ENCODE results near the gene RAMP2.

RAMP2 gene

DNA sequence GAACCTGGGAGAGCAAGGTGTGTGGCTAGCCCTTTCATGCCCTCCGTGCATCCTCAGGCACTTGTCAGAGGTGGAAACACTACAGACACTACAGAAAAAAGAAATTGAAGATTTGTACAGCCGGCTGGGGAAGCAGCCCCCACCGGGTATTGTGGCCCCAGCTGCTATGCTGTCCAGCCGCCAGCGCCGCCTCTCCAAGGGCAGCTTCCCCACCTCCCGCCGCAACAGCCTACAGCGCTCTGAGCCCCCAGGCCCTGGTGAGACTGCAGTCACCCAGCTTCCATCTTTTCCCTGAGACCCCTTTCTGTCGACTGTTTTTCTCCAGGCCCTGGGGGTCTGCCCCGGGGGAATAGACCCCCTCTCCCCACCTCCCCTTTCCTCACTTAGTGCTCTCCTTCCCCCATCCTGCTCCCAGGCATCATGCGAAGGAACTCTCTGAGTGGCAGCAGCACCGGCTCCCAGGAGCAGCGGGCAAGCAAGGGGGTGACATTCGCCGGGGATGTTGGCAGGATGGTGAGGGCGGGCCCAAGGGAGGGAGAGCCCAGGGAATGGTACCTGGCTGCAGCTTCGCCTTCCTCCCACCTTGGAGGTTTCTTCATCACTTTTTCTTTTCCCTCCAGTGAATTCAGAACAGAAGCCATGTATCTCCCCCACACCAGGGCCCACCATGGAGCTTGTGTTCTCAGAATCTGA, 35.2 kb downstream of the RAMP2 start:
- no peak for DNase-seq

DNA sequence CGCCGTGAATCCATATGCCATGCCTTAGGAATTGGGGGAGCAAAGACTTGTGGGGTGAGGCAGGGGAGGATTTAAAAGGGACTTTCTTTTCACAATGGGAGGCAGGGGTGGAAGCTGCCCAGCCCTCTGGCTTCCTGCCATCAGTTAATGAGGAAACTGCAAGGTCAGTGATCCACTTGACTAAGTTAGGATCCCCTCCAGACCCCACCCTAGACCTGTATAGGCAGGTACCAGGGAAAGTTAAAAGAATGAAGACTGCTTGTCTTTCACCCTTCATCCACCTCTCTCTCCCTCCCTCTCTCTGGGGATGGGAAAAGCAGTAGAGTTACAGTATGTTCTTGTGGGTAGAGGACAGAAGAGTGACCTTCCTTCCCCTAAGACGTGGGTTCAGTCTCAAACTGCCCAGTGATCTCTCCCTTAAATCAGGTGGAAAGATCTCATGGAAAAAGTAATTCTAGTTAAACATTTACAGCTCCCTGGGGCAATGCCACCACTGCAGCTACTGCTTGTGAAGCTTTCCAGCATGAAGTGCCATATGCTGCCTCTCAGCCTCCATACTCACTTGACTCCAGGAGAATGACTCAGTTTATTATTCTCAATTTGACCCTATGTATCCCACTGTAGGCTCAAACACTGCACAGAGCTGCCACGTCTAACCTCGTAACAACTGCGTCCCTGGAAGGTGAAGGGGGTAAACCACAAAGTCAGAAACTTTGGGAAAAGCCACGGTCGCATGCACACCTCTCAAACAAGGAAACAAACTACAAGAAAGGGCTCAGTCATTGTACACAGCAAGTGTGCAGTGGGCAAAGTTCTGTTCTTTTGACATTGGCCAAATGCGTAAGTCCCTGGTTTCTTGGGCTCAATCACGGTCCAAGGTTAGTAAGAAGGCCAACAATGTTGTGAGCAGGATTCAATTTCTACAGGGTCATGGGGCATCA, 36.3 kb downstream of the RAMP2 start:
- no peak for DNase-seq

DNA sequence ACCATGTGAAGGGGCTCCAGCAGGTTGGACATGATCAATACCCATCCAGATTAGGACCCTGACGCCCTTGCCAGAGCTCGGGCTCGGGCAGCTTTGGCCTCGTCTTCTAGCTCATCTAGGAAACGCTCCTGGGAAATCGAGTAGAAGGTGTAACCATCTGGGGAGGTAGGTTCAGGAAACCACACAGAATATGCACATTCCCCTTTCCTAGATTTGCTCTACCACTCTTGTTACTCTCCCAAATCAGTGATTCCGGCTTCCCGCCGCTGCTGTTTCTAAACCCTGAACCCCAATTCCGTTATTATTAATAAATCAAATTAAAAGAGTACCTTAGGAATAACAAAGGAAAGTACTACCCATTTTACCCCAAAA, 37.0 kb downstream of the RAMP2 start:
- no peak for DNase-seq

DNA sequence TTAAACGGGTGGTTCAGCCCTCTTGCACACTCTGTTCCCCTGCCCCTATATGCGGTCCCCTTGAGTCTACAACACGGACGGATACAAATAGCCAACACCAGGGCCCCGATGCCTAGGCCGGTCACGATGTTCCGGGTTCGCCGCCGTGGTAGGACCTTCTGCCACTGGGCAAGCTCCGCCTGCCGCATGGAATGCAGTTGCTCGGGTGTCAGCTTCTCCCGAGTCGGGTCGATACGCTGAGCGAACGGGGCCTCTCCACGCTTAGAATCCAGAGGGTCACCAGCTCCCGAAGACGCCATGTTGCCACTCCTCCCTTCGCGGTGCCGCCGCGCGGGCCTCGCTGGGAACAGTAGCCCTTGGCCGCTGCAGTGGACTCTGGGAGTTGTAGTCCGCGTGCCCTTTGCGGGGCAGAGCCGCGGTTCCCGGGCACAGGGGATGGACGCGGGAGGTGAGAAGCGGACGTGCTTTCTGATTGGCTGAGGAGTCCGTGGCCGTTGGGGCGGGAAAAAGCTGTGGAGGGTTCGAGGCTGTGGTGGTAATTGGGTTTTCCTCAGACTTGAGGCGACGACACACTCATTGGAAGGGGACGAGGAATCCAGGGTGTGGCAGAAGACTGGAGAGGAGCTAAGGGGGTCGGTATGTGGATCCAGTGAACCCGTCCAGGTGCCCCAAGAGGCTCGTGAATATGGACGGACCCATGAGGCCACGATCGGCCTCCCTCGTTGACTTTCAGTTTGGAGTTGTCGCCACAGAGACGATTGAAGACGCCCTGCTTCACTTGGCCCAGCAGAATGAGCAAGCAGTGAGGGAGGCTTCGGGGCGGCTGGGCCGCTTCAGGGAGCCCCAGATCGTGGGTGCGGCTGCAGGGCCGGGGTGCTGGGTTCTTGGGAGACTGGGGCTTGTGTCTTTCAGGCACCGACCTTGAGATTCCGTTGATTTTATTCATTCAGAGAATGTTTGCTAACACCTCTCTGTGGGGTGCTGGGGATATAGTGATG, 37.7 kb downstream of the RAMP2 start, which contains the start of the genes CNTD1 and COA3:
Gene CNTD1, plus strand, starts transcription at position 479 of the 998 bp plus-strand sequence. Its CDS starts 207 bp downstream, at position 686.
Gene COA3, minus strand, starts transcription at position 322 of the 998 bp plus-strand sequence. Its CDS starts 23 bp downstream, at position 299.
- peak; percentile 80 for DNase-seq

DNA sequence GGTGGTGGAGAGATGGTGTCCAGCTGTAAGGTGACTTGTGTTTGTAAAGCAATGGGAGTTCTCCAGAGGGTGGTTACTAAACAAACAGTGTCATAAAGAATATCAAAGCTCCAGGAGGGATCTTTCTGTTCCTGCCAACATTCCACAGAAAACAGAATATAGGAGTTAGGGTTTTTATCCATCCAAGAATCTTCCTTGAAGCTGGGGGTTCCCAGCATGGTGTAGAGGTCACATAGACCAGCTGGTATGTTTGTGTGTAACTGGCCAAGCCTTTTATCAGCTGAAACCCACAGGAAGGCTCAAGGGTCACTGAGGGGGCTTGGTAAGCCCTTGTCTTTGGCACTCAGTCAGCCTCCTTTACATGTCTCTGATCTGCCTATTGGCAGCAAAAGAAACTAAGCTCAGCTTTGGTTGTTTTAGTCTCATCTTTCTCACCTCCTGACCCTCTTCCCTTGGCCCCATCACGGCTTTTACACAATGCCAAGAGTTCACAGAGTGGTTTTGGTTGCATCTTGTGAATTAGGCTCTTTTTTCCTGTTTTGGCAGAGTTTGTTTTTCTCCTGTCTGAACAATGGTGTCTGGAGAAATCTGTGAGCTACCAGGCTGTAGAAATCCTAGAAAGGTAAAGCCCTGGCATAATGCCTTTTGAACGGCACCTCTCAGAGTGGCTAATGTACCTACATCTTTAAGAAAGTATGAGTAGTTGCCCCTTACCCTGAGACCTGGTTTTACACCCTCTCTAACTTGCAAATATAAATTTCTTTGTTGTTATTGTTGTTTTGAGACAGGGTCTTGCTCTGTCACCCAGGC, 42.3 kb downstream of the RAMP2 start:
- no peak for DNase-seq

DNA sequence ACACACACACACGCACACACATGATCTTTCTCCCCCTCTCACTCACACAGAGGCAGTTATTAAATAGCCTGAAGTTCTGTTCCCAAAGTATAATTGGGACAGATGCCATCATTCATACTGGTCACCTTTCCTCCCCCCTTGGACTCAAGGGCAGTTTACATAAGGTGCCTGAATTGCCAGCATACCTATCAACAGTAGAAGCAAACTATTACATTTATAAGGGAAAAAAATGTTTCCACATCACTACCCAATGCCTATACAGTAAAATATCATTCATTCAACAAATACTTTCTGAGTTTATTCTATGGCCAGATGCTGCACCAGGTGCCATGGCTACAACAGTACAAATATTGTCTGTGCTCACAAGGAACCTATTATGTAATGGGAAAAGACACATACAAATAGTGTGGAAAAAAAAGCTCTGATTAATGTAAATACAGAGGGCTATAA, 43.9 kb downstream of the RAMP2 start:
- DNase-seq = no peak

DNA sequence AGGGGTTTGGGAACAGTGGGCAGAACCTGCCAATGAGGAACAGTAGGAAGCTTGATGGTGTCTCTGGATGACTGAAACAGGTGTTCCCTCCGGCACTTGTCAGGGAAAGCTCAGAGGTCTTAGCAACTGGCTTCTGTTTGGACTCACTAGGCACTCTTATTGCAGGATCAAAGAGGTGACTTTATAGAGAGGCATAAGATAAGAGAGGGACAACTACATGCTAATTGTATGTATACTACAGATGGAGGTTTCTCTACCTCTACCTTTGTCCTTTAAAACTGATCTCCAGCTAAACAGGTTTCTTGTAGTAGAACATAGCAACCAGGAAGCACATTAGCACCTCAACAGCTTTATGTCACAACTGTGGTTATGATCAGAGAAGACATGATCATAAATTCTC, 45.2 kb downstream of the RAMP2 start:
- DNase-seq = no peak

DNA sequence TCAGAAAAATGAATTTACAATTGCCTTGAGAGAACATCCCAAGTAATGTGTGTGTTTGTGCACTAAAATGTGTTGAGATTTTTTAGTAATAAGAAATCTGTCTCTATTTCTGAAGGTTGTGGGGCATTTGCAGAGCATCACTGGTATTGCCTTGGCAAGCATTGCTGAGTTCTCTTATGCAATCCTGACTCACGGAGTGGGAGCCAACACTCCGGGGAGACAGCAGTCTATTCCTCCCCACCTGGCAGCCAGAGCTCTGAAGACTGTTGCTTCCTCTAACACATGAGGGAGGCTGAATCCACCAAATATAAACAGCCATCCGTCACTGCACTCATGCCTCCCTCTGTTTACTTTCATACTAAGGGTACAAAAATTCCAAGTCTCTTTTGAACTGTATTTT, 48.2 kb downstream of the RAMP2 start:
- peak; percentile 12 for DNase-seq

Data from inflammatory macrophage treated with lipopolysaccharide for 4 hours (primary cell).